Sigmoid colon (tissue), 4 donors: ENCODE measurements around the gene JDP2.

Experiments used
- CTCF ChIP-seq, 4 experiments: fragments of 450-650 bp in 3 of 4; fragments of 200-600 bp in 1 of 4; IDR thresholded peaks; one replicate each; pipeline ENCODE4 v1.5.1; 2016 to 2019; ENCODE audit warnings: antibody characterized with exemption in 4 of 4, mild to moderate bottlenecking in 3 of 4, moderate library complexity in 2 of 4
- EP300 ChIP-seq, 4 donors: sonication (generic); formaldehyde crosslinking; IDR thresholded peaks; one replicate each; pipeline ENCODE4 v1.6.1; 2017; ENCODE audit warnings: antibody characterized with exemption in 4 of 4
- POLR2A ChIP-seq, 2 donors: fragments of 450-650 bp; IDR thresholded peaks; one replicate each; pipeline ENCODE4 v1.6.1; 2016; ENCODE audit warnings: antibody characterized with exemption in 2 of 2, mild to moderate bottlenecking in 2 of 2, moderate library complexity in 2 of 2
- POLR2AphosphoS5 ChIP-seq, 4 donors: sonication (generic); formaldehyde crosslinking; IDR thresholded peaks; one replicate each; pipeline ENCODE4 v1.6.1; 2017; ENCODE audit warnings: antibody characterized with exemption in 4 of 4

- TF ChIP-seq CTCF (IDR thresholded peaks at IDR 0.05), result no peak
- no peak for TF ChIP-seq POLR2AphosphoS5 (IDR thresholded peaks at IDR 0.05)
- no peak for TF ChIP-seq EP300 (IDR thresholded peaks at IDR 0.05)
- TF ChIP-seq POLR2A (IDR thresholded peaks at IDR 0.05), result no peak
Observed at GRCh38 chr14:75413013-75413412, 14.8 kb upstream of the JDP2 start.
